CD4-positive, alpha-beta T cell treated with Interleukin-1 beta for 1 hour (primary cell): Measurements from ENCODE around the gene SPPL2B.
"Not testable (repeated sequence)": the region's sequence is repeated elsewhere in the genome, so short reads cannot be mapped to it uniquely, and the experiment has no call there.

Experiments used
- DNase-seq, 2 donors: peaks; one replicate each; pipeline ENCODE4 v3.0.0-alpha.2; 2020 to 2022

Gene SPPL2B

GRCh38 chr19:2382530-2383222 is 54.2 kb downstream of the SPPL2B start:
- DNase-seq, result no peak

- DNase-seq, result peak in 1 of 2 donors; percentile 2
Measured at GRCh38 chr19:2385053-2385721, 56.7 kb downstream of the SPPL2B start.

GRCh38 chr19:2387367-2388288 is 59.1 kb downstream of the SPPL2B start:
- DNase-seq, result no peak

GRCh38 chr19:2389594-2389993 is 61.1 kb downstream of the SPPL2B start:
- no peak for DNase-seq

- peak; percentile 61 to 68 for DNase-seq
Measured at GRCh38 chr19:2391118-2391725, 62.7 kb downstream of the SPPL2B start.

GRCh38 chr19:2392366-2392765 is 63.9 kb downstream of the SPPL2B start:
- DNase-seq, result no peak

GRCh38 chr19:2392899-2393298 is 64.4 kb downstream of the SPPL2B start:
- peak in 1 of 2 donors; percentile 13 for DNase-seq

- DNase-seq, result peak in 1 of 2 donors; percentile 11
Measured at GRCh38 chr19:2394054-2394441, 65.6 kb downstream of the SPPL2B start.

- peak; percentile 19 to 24 for DNase-seq
Measured at GRCh38 chr19:2394442-2395292, 66.2 kb downstream of the SPPL2B start.

GRCh38 chr19:2395293-2395829 is 66.9 kb downstream of the SPPL2B start:
- not testable (repeated sequence) for DNase-seq

GRCh38 chr19:2397173-2397572 is 68.7 kb downstream of the SPPL2B start:
- not testable (repeated sequence) for DNase-seq

- no peak for DNase-seq
Measured at GRCh38 chr19:2398735-2399305, 70.3 kb downstream of the SPPL2B start.

GRCh38 chr19:2399582-2399981 is 71.1 kb downstream of the SPPL2B start:
- no peak for DNase-seq
